Measurements from ENCODE around the gene ISCA1.

The ISCA1 gene

DNA sequence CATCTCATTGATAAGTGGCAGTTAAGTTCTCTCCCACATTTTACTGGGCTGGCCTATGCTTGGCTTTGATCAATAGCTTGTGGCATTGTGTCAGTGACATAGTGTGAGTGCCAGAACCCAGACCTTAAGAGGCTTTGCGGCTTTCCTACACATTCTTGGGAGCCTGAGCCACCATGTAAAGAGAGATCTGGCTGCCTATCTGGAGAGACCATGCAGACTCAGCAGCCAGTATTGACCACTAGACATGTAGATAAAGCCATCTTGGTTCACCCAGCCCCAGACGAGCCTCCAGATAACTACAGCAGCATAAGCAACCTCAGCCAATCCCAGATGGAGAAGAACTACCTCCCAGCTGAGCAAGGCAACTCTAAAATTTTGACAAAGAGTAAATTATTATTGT lies 51.5 kb downstream of the ISCA1 start:
- DNase-seq (ENCODE audit: low spot score): no peak

DNA sequence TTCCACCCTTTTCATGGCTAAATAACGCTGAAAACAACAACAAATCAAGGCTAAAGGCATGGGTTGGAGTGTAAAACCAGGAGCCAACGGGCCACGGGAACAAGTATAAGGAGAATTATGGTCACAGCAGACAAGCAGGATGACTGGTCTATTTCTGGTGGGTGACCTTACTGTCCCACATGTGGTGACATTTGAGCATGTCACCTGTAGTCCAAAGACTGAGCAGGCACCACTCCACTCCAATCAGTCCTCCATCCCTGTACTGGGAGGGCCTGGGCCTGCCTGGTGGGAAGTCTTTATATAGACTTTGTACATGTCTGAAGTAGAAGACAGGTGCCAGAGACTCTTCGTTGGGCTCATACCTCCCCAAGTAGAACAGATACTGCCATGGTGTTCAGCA lies 59.7 kb downstream of the ISCA1 start:
- DNase-seq (ENCODE audit: low spot score): no peak

DNA sequence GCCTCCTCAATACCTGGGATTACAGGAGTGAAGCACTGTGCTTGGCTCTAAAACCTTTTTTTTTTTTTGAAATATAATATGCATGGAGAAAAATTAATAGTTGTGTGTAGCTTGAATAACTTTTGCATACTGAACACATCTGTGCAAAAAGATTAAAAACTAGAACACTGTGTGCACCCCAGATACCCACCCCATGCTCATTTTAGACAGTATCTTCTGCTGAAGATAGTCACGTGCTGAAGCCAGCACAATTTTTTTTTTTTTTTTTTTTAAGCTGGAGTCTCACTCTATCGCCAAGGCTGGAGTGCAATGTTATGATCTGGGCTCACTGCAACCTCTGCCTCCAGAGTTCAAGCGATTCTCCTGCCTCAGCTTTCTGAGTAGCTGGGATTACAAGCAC lies 62.7 kb downstream of the ISCA1 start:
- no peak for DNase-seq (ENCODE audit: low spot score)

DNA sequence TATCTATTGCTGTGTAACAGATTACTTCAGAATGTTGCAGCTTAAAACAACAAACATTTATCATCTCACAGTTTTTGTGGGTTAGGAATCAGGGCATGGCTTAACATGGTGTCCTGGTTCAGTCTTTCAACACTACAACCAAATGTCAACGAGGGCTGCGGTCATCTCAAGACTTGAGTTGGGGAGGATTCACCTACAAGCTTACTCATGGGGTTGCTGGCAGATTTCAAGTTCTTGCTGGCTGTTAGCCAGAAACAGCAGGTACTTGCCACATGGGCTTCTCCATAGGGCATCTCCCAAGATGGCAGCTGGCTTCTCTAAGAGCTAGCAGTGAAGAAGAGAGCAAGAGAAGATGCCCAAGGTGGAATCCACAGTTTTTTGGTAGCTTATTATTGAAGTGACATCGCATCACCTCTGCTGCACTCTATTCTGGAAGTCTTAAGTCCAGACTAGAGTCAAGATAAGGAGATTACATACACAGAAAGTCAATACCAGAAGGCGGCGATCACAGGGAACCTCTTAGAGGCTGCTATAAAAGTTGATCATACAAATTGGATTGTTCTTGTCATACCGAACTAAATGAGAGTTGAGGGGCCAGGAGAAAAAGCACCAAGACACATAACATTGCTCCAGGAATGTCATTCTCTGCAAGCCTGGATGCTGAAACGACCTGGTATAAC lies 65.1 kb downstream of the ISCA1 start:
- DNase-seq (ENCODE audit: low spot score): no peak

All from putamen (tissue), 1 donor.